ENCODE measurements around the gene POGK.

DNA sequence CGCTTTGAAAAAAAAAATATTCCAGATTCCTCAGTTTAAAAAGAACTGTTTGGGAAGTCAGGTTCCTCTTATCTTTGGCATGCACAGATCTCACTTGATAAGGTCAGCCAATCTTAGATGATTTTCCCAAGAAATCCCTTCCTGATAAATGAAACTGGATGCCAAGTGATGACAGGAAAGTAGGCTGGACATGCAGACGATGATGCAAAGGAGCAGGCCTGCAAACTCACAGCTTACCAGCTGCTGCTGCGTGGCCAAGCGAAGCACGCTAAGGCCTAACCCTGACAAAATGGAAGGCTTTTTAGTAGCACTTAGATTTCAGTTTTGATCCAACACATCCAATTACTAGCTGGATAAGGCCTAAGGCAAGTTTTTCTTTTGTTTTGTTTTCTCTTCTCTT lies 26.7 kb downstream of the POGK start:
- no peak for TF ChIP-seq SALL2 (tag by site-specific recombination; IDR thresholded peaks at IDR 0.05; ENCODE audit: borderline replicate concordance)
- TF ChIP-seq, protein P1, sequence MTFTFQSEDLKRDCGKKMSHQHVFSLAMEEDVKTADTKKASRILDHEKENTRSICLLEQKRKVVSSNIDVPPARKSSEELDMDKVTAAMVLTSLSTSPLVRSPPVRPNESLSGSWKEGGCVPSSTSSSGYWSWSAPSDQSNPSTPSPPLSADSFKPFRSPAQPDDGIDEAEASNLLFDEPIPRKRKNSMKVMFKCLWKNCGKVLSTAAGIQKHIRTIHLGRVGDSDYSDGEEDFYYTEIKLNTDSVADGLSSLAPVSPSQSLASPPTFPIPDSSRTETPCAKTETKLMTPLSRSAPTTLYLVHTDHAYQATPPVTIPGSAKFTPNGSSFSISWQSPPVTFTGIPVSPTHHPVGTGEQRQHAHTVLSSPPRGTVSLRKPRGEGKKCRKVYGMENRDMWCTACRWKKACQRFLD (tag by site-specific recombination; IDR thresholded peaks at IDR 0.05): no peak
- TF ChIP-seq ZNF274 (IDR thresholded peaks at IDR 0.05; ENCODE audit: low read length): no peak
- no peak for TF ChIP-seq ZNF274 (tag by site-specific recombination; IDR thresholded peaks at IDR 0.05; ENCODE audit: borderline replicate concordance)
- no peak for TF ChIP-seq KLF9 (tag by site-specific recombination; IDR thresholded peaks at IDR 0.05; ENCODE audit: low read depth)

All from HEK293 (cell line).